BJ (cell line): ENCODE measurements around the gene PCDHGC5. TPM values are rescaled to one million over a fixed set of nuclear protein-coding genes. Genes with fewer than 3 reads are reported as not detected.

Source experiments
- CTCF ChIA-PET: fragments of 350-600 bp; formaldehyde crosslinking; extraction: SDS; loops from one replicate; lab custom pipeline; 2021; ENCODE audit warnings: antibody characterized with exemption, inconsistent platforms; lab: Yijun Ruan, JAX
- POLR2A ChIA-PET: fragments of 300-600 bp; sonication (Branson Sonifier 250); formaldehyde crosslinking; extraction: SDS; loops from one replicate; lab custom pipeline; 2021; ENCODE audit warnings: antibody characterized with exemption; lab: Charles Lee
- DNase-seq: peaks from one replicate; pipeline ENCODE4 v3.0.0-alpha.2; 2011; ENCODE audit warnings: low read depth
- H3K27me3 ChIP-seq: 2 replicates; pipeline ENCODE4 v1.6.0; 2011; ENCODE audit warnings: low read length; ENCODE audit not compliant: control insufficient read depth, insufficient read depth
- H3K36me3 ChIP-seq: 2 replicates; pipeline ENCODE4 v1.5.1; 2011; ENCODE audit warnings: low read length; ENCODE audit not compliant: control insufficient read depth, insufficient read depth
- H3K4me3 ChIP-seq: 2 replicates; pipeline ENCODE4 v1.5.1; 2011; ENCODE audit warnings: low read depth, mild to moderate bottlenecking, control low read depth, low read length
- CTCF ChIP-seq: IDR thresholded peaks from 2 replicates; pipeline ENCODE4 v1.5.1; 2011; ENCODE audit warnings: low read depth, mild to moderate bottlenecking, control low read depth, inconsistent platforms, low read length, moderate library complexity; ENCODE audit not compliant: insufficient read depth
- polyA plus RNA-seq: library from polyadenylated mRNA; depleted of rRNA; stranded (reverse); fragments of >200 nt; gene quantifications from 2 replicates; pipeline ENCODE4 v1.2.3, GENCODE V29; 2011

Gene PCDHGC5
- polyA plus RNA-seq, 1 experiment: 1.6 TPM

DNA sequence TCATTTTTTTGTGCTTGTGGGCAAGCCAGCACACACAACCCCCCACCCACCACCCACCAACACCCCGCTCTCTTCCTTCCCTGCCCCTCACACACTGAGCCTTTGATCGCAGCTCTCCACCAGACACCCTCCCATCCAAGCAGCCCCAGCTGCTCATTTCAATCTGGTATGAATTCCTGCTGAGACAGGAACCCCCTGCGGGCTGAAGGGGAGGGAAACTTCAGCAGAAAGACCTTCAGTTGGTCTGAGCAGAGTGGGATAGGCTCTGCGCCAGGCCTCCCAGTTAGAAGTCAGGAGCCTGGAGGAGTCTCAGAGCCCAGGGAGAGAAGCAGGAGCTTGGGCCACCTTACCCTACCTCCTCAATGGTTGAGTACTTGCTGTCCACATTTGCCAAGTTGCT is 7.2 kb downstream of the PCDHGC5 start:
- H3K27me3 ChIP-seq: no peaks in the 10 kb centered on the region
- ChIA-PET CTCF (interaction anchor here (0.6 to 2.7 kb wide), 5 partner anchors 16 to 608 kb away, joined by 3 to 8 read pairs (median 3); partner anchors contain the start of gene PCDHGA12), POLR2A (no interaction called here)
- peaks cover 14% of the 10 kb centered on the region for H3K36me3 ChIP-seq
- no peak for TF ChIP-seq CTCF
- H3K4me3 ChIP-seq: no peak overlapping the region
- no peak for DNase-seq

GRCh38 chr5:141501761-141502160 is 12.9 kb downstream of the PCDHGC5 start:
- no peak for TF ChIP-seq CTCF
- no peak for DNase-seq
- Histone ChIP-seq H3K4me3 (no peak overlapping the region), H3K27me3 (no peaks in the 10 kb centered on the region), H3K36me3 (peaks cover 17% of the 10 kb centered on the region)
- CTCF ChIA-PET: interaction anchor here (1.7 kb wide), 1 partner anchor 10 kb away, joined by 10 read pairs; no protein-coding TSS in a partner anchor
- POLR2A ChIA-PET: no interaction called here

- Histone ChIP-seq H3K4me3 (no peak overlapping the region), H3K27me3 (no peaks in the 10 kb centered on the region), H3K36me3 (peaks cover 14% of the 10 kb centered on the region)
- ChIA-PET CTCF (interaction anchor here (0.8 kb wide), 1 partner anchor 10 kb away, joined by 3 read pairs; no protein-coding TSS in a partner anchor), POLR2A (no interaction called here)
- no peak for DNase-seq
- no peak for TF ChIP-seq CTCF
These were observed 14.8 kb downstream of the PCDHGC5 start for GRCh38 chr5:141503681-141504080.

GRCh38 chr5:141504216-141504615 is 15.3 kb downstream of the PCDHGC5 start:
- H3K4me3 ChIP-seq: no peak overlapping the region
- no peak for TF ChIP-seq CTCF
- no peaks in the 10 kb centered on the region for H3K27me3 ChIP-seq
- POLR2A ChIA-PET: no interaction called here
- peaks cover 14% of the 10 kb centered on the region for H3K36me3 ChIP-seq
- no peak for DNase-seq
- CTCF ChIA-PET: interaction anchor here (0.8 kb wide), 1 partner anchor 9 kb away, joined by 3 read pairs; no protein-coding TSS in a partner anchor

DNA sequence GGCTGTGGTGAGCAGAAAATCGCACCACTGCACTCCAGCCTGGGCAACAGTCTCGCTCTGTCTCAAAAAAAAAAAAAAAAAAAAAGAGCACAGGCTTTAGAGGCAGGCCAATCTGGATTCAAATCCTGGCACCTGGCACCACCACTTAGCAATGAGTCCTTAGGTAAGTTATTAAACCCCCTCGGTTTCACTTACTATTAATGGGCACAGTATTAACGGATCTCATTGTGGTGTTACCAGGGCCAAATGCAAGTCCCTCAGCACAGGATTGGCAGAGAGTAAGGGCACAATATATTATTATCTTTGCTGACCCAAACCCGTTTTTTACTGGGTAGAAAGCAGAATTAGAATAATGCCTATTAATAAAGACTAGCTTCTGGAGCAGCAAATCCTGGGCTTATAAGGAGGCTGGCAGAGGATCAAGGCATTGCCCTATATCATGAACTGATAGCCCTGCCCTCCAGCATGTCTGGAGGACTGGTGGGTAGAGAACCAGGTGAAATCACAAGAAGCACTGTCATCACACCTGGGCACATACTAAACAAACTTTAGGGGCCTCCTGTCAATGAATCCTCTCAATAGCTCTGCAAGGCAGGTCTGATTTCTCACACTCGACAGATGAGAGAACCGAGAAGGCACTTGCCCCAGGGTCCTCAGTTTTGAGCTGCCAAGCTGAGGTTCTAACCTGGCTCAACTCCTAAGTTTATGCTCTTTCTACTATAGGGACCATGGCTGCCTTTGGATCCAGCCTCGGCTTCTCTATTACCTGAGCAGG is 17.7 kb downstream of the PCDHGC5 start:
- POLR2A ChIA-PET: interaction anchor here (0.7 kb wide), 1 partner anchor 12 kb away, joined by 4 read pairs; no protein-coding TSS in a partner anchor
- CTCF ChIA-PET: interaction anchor here (0.7 to 11.0 kb wide), 9 partner anchors 9 to 93 kb away, joined by 3 to 170 read pairs (median 10); partner anchors contain the start of genes PCDHGA10, PCDHGC3 and PCDHGC5
- TF ChIP-seq CTCF: no peak
- no peaks in the 10 kb centered on the region for H3K27me3 ChIP-seq
- no peak overlapping the region for H3K4me3 ChIP-seq
- peaks cover 21% of the 10 kb centered on the region for H3K36me3 ChIP-seq
- DNase-seq: no peak
